ENCODE data around the gene TXNIP.

- TF ChIP-seq POLR2A (IDR thresholded peaks at IDR 0.05) = no peak
- TF ChIP-seq, protein P1, sequence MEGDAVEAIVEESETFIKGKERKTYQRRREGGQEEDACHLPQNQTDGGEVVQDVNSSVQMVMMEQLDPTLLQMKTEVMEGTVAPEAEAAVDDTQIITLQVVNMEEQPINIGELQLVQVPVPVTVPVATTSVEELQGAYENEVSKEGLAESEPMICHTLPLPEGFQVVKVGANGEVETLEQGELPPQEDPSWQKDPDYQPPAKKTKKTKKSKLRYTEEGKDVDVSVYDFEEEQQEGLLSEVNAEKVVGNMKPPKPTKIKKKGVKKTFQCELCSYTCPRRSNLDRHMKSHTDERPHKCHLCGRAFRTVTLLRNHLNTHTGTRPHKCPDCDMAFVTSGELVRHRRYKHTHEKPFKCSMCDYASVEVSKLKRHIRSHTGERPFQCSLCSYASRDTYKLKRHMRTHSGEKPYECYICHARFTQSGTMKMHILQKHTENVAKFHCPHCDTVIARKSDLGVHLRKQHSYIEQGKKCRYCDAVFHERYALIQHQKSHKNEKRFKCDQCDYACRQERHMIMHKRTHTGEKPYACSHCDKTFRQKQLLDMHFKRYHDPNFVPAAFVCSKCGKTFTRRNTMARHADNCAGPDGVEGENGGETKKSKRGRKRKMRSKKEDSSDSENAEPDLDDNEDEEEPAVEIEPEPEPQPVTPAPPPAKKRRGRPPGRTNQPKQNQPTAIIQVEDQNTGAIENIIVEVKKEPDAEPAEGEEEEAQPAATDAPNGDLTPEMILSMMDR (IDR thresholded peaks at IDR 0.05) = no peak
Measured at GRCh38 chr1:146001709-146002108, 5.3 kb upstream of the TXNIP start.

Data from vagina (tissue), 2 donors.